Panc1 (cell line): ENCODE data around the gene IRF7. TPM values are rescaled to one million over a fixed set of nuclear protein-coding genes. Genes with fewer than 3 reads are reported as not detected.

Experiments used
- ATAC-seq: fragments of 200-7000 bp; cut with Tn5 transposase; 2 replicates; pipeline ENCODE4 v1.9.1; 2020; ENCODE audit warnings: mild to moderate bottlenecking, moderate library complexity
- BruUV-seq: library from RNA; stranded (reverse); fragments of 400-500 nt; replicated peaks from 2 replicates; lab custom pipeline; 2021; lab: Mats Ljungman, UMichigan
- CTCF ChIA-PET: fragments of 300-600 bp; sonication (Branson Sonifier 250); formaldehyde crosslinking; loops from one replicate; lab custom pipeline; 2022; ENCODE audit warnings: antibody characterized with exemption; lab: Charles Lee
- POLR2A ChIA-PET: fragments of 300-600 bp; sonication (Branson Sonifier 250); formaldehyde crosslinking; loops from one replicate; lab custom pipeline; 2022; ENCODE audit warnings: antibody characterized with exemption; lab: Charles Lee
- DNase-seq: peaks from one replicate; pipeline ENCODE4 v3.0.0-alpha.2; 2010; ENCODE audit warnings: low read depth, low spot score
- H3K27ac ChIP-seq: 2 replicates; pipeline ENCODE4 v1.5.1; 2011; ENCODE audit warnings: mild to moderate bottlenecking, low read length, inconsistent platforms
- H3K27me3 ChIP-seq: fragments of 200-500 bp; sonication (Bioruptor generic); 2 replicates; pipeline ENCODE4 v1.6.0; 2014; ENCODE audit warnings: low read length, inconsistent platforms; ENCODE audit not compliant: control insufficient read depth, insufficient read depth
- H3K36me3 ChIP-seq: fragments of 200-500 bp; sonication (Bioruptor generic); 2 replicates; pipeline ENCODE4 v1.5.1; 2014; ENCODE audit warnings: inconsistent platforms, mild to moderate bottlenecking, low read length, moderate library complexity; ENCODE audit not compliant: control insufficient read depth, insufficient read depth
- H3K4me1 ChIP-seq: 2 replicates; pipeline ENCODE4 v1.5.1; 2011; ENCODE audit warnings: inconsistent platforms, mild to moderate bottlenecking, low read length, moderate library complexity; ENCODE audit not compliant: control insufficient read depth, insufficient read depth
- H3K4me3 ChIP-seq, 2 experiments: 2 replicates each; pipeline ENCODE4 v1.5.1; 2011 to 2012; ENCODE audit warnings: low read depth in 2 of 2, low read length in 2 of 2, mild to moderate bottlenecking in 2 of 2, inconsistent platforms in 1 of 2, moderate library complexity in 1 of 2
- H3K9me3 ChIP-seq: fragments of 200-500 bp; sonication (Bioruptor generic); 2 replicates; pipeline ENCODE4 v1.5.1; 2014; ENCODE audit warnings: low read depth, mild to moderate bottlenecking, inconsistent platforms, low read length, moderate library complexity; ENCODE audit not compliant: control insufficient read depth, insufficient read depth
- POLR2AphosphoS5 ChIP-seq: IDR thresholded peaks from 2 replicates; pipeline ENCODE4 v1.6.1; 2012; ENCODE audit warnings: mild to moderate bottlenecking, low read depth, low read length, moderate library complexity
- SIN3A ChIP-seq: IDR thresholded peaks from 2 replicates; pipeline ENCODE4 v1.6.1; 2012; ENCODE audit warnings: low read depth, mild to moderate bottlenecking, low read length, moderate library complexity, borderline replicate concordance; ENCODE audit not compliant: insufficient read depth
- TCF7L2 ChIP-seq: IDR thresholded peaks from 2 replicates; pipeline ENCODE4 v1.6.1; 2011; ENCODE audit warnings: mild to moderate bottlenecking, low read depth, low read length, inconsistent platforms
- in situ Hi-C: cut with HindIII; loops from 2 replicates; pipeline ENCODE4 v1.10.0; 2016; ENCODE audit warnings: low sequenced_read_pairs, low pct_unique_long_range_greater_than_20kb
- intact Hi-C: fragments of 100-400 bp; cut with micrococcal nuclease; formaldehyde crosslinking; loops from one replicate; pipeline ENCODE4 v1.10.0; 2022; ENCODE audit not compliant: unreplicated experiment
- total RNA-seq: library from RNA; stranded (reverse); gene quantifications from one replicate; pipeline ENCODE4 v1.2.1, GENCODE V29; 2021; ENCODE audit not compliant: unreplicated experiment
- TF ChIP-seq, protein P1 (sequence below), 2 experiments: IDR thresholded peaks; 2 replicates each; pipeline ENCODE4 v1.6.1; 2011 to 2012; ENCODE audit warnings: low read depth in 2 of 2, control low read depth in 1 of 2, low read length in 1 of 2, mild to moderate bottlenecking in 1 of 2, moderate library complexity in 1 of 2; ENCODE audit not compliant: insufficient read depth in 1 of 2
- TF ChIP-seq, protein P2 (sequence below): fragments of 450-650 bp; IDR thresholded peaks from 2 replicates; pipeline ENCODE4 v1.5.1; 2017; ENCODE audit warnings: mild to moderate bottlenecking

The IRF7 gene
- total RNA-seq, 1 experiment from 2014 or later: 23.9 TPM

DNA sequence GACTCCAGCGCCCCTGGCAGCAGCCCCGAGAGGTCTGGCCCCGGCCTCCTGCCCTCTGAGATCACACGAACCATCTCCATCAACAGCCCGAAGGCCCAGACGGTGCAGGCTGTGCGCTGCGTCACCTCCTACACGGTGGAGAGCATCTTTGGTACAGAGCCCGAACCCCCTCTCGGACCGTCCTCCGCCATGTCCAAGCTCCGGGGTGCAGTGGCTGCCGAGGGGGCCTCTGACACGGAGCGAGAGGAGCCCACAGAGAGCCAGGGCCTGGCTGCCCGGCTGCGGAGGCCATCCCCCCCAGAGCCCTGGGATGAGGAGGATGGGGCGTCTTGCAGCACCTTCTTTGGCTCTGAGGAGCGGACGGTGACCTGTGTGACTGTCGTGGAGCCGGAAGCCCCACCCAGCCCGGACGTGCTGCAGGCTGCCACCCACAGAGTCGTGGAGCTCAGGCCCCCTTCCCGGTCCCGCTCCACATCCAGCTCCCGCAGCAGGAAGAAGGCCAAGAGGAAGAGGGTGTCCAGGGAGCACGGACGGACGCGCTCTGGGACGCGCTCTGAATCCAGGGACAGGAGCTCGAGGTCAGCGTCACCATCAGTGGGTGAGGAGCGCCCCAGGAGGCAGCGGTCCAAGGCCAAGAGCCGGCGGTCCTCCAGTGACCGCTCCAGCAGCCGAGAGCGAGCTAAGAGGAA is 7.6 kb downstream of the IRF7 start:
- intact Hi-C loops: no loop called here
- DNase-seq: no peak
- H3K27me3 ChIP-seq: no peaks in the 10 kb centered on the region
- POLR2A ChIA-PET: interaction anchor here (1.2 kb wide), 1 partner anchor 23 kb away, joined by 5 read pairs; no protein-coding TSS in a partner anchor
- TF ChIP-seq, protein P1, sequence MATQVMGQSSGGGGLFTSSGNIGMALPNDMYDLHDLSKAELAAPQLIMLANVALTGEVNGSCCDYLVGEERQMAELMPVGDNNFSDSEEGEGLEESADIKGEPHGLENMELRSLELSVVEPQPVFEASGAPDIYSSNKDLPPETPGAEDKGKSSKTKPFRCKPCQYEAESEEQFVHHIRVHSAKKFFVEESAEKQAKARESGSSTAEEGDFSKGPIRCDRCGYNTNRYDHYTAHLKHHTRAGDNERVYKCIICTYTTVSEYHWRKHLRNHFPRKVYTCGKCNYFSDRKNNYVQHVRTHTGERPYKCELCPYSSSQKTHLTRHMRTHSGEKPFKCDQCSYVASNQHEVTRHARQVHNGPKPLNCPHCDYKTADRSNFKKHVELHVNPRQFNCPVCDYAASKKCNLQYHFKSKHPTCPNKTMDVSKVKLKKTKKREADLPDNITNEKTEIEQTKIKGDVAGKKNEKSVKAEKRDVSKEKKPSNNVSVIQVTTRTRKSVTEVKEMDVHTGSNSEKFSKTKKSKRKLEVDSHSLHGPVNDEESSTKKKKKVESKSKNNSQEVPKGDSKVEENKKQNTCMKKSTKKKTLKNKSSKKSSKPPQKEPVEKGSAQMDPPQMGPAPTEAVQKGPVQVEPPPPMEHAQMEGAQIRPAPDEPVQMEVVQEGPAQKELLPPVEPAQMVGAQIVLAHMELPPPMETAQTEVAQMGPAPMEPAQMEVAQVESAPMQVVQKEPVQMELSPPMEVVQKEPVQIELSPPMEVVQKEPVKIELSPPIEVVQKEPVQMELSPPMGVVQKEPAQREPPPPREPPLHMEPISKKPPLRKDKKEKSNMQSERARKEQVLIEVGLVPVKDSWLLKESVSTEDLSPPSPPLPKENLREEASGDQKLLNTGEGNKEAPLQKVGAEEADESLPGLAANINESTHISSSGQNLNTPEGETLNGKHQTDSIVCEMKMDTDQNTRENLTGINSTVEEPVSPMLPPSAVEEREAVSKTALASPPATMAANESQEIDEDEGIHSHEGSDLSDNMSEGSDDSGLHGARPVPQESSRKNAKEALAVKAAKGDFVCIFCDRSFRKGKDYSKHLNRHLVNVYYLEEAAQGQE (IDR thresholded peaks at IDR 0.05; ENCODE audit: insufficient read depth in 1 of 2, low read depth in 2 of 2, low read length in 1 of 2): no peak
- TF ChIP-seq TCF7L2 (no peak), SIN3A (no peak), POLR2AphosphoS5 (no peak)
- ATAC-seq: no peak
- in situ Hi-C loops: no loop called here
- no peak overlapping the region for H3K4me3 ChIP-seq
- CTCF ChIA-PET: no interaction called here
- H3K4me1 ChIP-seq: peaks cover 16% of the 10 kb centered on the region
- H3K36me3 ChIP-seq: peaks cover 38% of the 10 kb centered on the region
- H3K9me3 ChIP-seq: no peaks in the 10 kb centered on the region
- no TSS peak for BruUV-seq
- H3K27ac ChIP-seq: no peak overlapping the region

DNA sequence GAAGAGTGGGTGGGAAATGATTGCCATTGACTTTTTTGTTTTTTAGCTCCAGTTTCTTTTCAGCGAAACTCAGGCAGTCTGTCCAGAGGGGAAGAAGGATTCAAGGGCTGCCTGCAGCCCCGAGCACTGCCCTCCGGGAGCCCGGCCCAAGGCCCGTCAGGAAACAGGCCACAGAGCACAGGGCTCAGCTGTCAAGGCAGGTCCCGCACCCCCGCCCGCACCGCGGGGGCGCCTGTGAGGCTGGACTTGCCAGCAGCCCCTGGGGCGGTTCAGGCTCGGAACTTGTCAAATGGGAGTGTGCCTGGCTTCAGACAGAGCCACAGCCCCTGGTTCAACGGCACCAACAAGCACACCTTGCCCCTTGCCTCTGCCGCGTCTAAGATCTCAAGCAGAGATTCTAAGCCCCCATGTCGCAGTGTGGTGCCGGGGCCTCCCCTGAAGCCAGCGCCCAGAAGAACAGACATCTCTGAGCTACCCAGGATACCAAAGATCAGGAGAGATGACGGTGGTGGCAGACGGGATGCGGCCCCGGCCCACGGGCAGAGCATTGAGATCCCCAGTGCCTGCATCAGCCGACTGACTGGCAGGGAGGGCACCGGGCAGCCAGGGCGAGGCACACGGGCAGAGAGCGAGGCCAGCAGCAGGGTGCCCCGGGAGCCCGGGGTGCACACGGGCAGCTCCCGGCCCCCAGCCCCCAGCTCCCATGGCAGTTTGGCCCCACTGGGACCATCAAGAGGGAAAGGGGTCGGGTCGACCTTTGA is 8.6 kb downstream of the IRF7 start:
- Histone ChIP-seq H3K4me1 (peaks cover 7% of the 10 kb centered on the region), H3K9me3 (no peaks in the 10 kb centered on the region), H3K27me3 (no peaks in the 10 kb centered on the region), H3K36me3 (peaks cover 38% of the 10 kb centered on the region), H3K4me3 (no peak overlapping the region), H3K27ac (no peak overlapping the region)
- intact Hi-C loops (no loop called here), in situ Hi-C loops (no loop called here)
- ChIA-PET POLR2A (interaction anchor here (1.2 kb wide), 1 partner anchor 22 kb away, joined by 5 read pairs; no protein-coding TSS in a partner anchor), CTCF (no interaction called here)
- no peak for TF ChIP-seq POLR2AphosphoS5
- TF ChIP-seq, protein P2, sequence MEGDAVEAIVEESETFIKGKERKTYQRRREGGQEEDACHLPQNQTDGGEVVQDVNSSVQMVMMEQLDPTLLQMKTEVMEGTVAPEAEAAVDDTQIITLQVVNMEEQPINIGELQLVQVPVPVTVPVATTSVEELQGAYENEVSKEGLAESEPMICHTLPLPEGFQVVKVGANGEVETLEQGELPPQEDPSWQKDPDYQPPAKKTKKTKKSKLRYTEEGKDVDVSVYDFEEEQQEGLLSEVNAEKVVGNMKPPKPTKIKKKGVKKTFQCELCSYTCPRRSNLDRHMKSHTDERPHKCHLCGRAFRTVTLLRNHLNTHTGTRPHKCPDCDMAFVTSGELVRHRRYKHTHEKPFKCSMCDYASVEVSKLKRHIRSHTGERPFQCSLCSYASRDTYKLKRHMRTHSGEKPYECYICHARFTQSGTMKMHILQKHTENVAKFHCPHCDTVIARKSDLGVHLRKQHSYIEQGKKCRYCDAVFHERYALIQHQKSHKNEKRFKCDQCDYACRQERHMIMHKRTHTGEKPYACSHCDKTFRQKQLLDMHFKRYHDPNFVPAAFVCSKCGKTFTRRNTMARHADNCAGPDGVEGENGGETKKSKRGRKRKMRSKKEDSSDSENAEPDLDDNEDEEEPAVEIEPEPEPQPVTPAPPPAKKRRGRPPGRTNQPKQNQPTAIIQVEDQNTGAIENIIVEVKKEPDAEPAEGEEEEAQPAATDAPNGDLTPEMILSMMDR: no peak
- DNase-seq (no peak), ATAC-seq (no peak)
- BruUV-seq: no TSS peak
